K562 (cell line): ENCODE data around the gene SIGLEC11. TPM values are rescaled to one million over a fixed set of nuclear protein-coding genes. Genes with fewer than 3 reads are reported as not detected.

ENCODE experiments used
- ATAC-seq: fragments of 200-7000 bp; cut with Tn5 transposase; 3 replicates; pipeline ENCODE4 v1.9.1; 2020; ENCODE audit warnings: moderate library complexity
- BruUV-seq: library from RNA; stranded (reverse); fragments of 400-500 nt; replicated peaks from 2 replicates; lab custom pipeline; 2021; lab: Mats Ljungman, UMichigan
- CTCF ChIA-PET: fragments of 300-600 bp; formaldehyde crosslinking; extraction: SDS; loops from one replicate; lab custom pipeline; 2021; ENCODE audit warnings: low intra/inter-chr PET ratio; lab: Yijun Ruan, JAX
- POLR2A ChIA-PET: fragments of 300-600, 350-650 bp; sonication (Branson Sonifier 250); formaldehyde crosslinking; extraction: SDS; loops from one replicate; lab custom pipeline; 2021; ENCODE audit warnings: antibody characterized with exemption, inconsistent platforms; lab: Yijun Ruan, JAX
- DNase-seq, 4 experiments: peaks; one replicate each; pipeline versions ENCODE4 v3.0.0 to v3.0.0-alpha.2; 2011 to 2018; ENCODE audit warnings: low spot score in 3 of 4, mixed read lengths in 3 of 4; ENCODE audit errors: extremely low read depth in 1 of 4
- FAIRE-seq: peaks from 2 replicates; lab custom pipeline; 2011; peaks lifted over from hg19 to GRCh38; lab: Jason Lieb, UNC
- H2AFZ ChIP-seq: 2 replicates; pipeline ENCODE4 v1.6.0; 2011; ENCODE audit warnings: low read depth, low read length, control low read depth, inconsistent platforms
- H3K27ac ChIP-seq: fragments of 200-600 bp; 3 replicates; pipeline ENCODE4 v1.8.0; 2011; ENCODE audit warnings: low read depth, mild to moderate bottlenecking, control low read depth, inconsistent platforms, low read length, moderate library complexity, mixed read lengths; ENCODE audit errors: extremely low read depth
- H3K27me3 ChIP-seq, 2 experiments: fragments of 300-600 bp in 1 of 2; 2 replicates in 1 of 2; 3 replicates in 1 of 2; pipeline versions ENCODE4 v1.6.0 to v1.8.0; 2011; ENCODE audit warnings: inconsistent platforms in 2 of 2, low read length in 2 of 2, mild to moderate bottlenecking in 1 of 2, mixed read lengths in 1 of 2, moderate library complexity in 1 of 2; ENCODE audit not compliant: control insufficient read depth in 2 of 2, insufficient read depth in 2 of 2
- H3K36me3 ChIP-seq: fragments of 300-600 bp; 3 replicates; pipeline ENCODE4 v1.8.0; 2011; ENCODE audit warnings: mild to moderate bottlenecking, low read length, inconsistent platforms; ENCODE audit not compliant: control insufficient read depth, insufficient read depth
- H3K4me1 ChIP-seq, 2 experiments: fragments of 200-600 bp in 1 of 2; replicated peaks in 1 of 2; 2 replicates in 1 of 2; 3 replicates in 1 of 2; pipeline versions ENCODE4 v1.5.1 to v1.8.0; 2011; ENCODE audit warnings: inconsistent platforms in 2 of 2, low read length in 2 of 2, mild to moderate bottlenecking in 1 of 2, mixed read lengths in 1 of 2, moderate library complexity in 1 of 2; ENCODE audit not compliant: control insufficient read depth in 2 of 2, insufficient read depth in 2 of 2
- H3K4me2 ChIP-seq: 2 replicates; pipeline ENCODE4 v1.6.1; 2011; ENCODE audit warnings: low read length, control low read depth, inconsistent platforms, mixed read lengths; ENCODE audit not compliant: insufficient read depth
- H3K4me3 ChIP-seq: fragments of 200-600 bp; sonication (generic), shearing (Covaris generic); 2 replicates; pipeline ENCODE4 v1.5.1; 2016; ENCODE audit warnings: control low read depth, inconsistent platforms
- H3K79me2 ChIP-seq: fragments of 200-600 bp; 3 replicates; pipeline ENCODE4 v1.8.0; 2011; ENCODE audit warnings: low read length, inconsistent platforms; ENCODE audit not compliant: control insufficient read depth, insufficient read depth
- H3K9ac ChIP-seq, 2 experiments: 2 replicates each; pipeline versions ENCODE4 v1.6.0 to v1.6.1; 2011; ENCODE audit warnings: low read depth in 2 of 2, low read length in 2 of 2, control low read depth in 1 of 2, inconsistent platforms in 1 of 2, mild to moderate bottlenecking in 1 of 2, mixed read lengths in 1 of 2; ENCODE audit not compliant: insufficient read depth in 1 of 2
- H3K9me1 ChIP-seq: one replicate; pipeline ENCODE4 v1.6.0; 2011; ENCODE audit warnings: inconsistent platforms, mild to moderate bottlenecking, low read length, moderate library complexity; ENCODE audit not compliant: control insufficient read depth, insufficient read depth
- H3K9me3 ChIP-seq: replicated peaks from 2 replicates; pipeline ENCODE4 v1.5.1; 2011; ENCODE audit warnings: low read depth, low read length, inconsistent platforms; ENCODE audit not compliant: control insufficient read depth, insufficient read depth
- H4K20me1 ChIP-seq: replicated peaks from 2 replicates; pipeline ENCODE4 v1.6.1; 2011; ENCODE audit warnings: low read length, inconsistent platforms, mixed read lengths; ENCODE audit not compliant: control insufficient read depth, insufficient read depth
- CCAR2 ChIP-seq: fragments of 200-400 bp; formaldehyde crosslinking; IDR thresholded peaks from 2 replicates; pipeline ENCODE4 v1.6.1; 2017; ENCODE audit warnings: mild to moderate bottlenecking, low read depth, low read length
- SPI1 ChIP-seq: IDR thresholded peaks from 2 replicates; pipeline ENCODE4 v1.6.1; 2011; ENCODE audit warnings: low read depth, low read length, control low read depth, borderline replicate concordance
- ZBED1 ChIP-seq: IDR thresholded peaks from 2 replicates; pipeline ENCODE4 v1.6.1; 2014
- ZNF699 ChIP-seq: fragments of 250-450 bp; sonication (Bioruptor Pico); IDR thresholded peaks from 2 replicates; pipeline ENCODE4 v1.8.0; 2021; ENCODE audit warnings: mild to moderate bottlenecking, moderate library complexity; ENCODE audit not compliant: insufficient replicate concordance
- WGBS: fragments of 100-300 bp; shearing (Covaris generic); methylation state at CpG from one replicate; pipeline ENCODE4 v1.1.6; 2016; ENCODE audit warnings: low coverage, mixed read lengths; ENCODE audit not compliant: insufficient coverage; ENCODE audit errors: missing lambda C conversion rate; 5-methylcytosine and 5-hydroxymethylcytosine counted together
- in situ Hi-C: fragments of 300-500 bp; cut with MboI; formaldehyde crosslinking; loops from 4 replicates; pipeline ENCODE4 v1.15.0; 2018; ENCODE audit warnings: inconsistent platforms, mixed read lengths
- intact Hi-C: fragments of 100-400 bp; cut with micrococcal nuclease; formaldehyde crosslinking; loops from 2 replicates; pipeline ENCODE4 v1.14.2; 2022
- polyA plus RNA-seq, 8 experiments: library from polyadenylated mRNA; depleted of rRNA in 4 of 8; stranded (reverse) in 5 of 8; unstranded in 3 of 8; fragments of >200 nt; fragmentation: Nextera tagmentation in 2 of 8; fragmentation: Illumina TruSeq in 1 of 8; extraction: Ambion mirVana in 2 of 8; extraction: Trizol in 1 of 8; gene quantifications; 2 replicates each; pipeline versions ENCODE4 v1.2.1 to v1.2.3, GENCODE V29; 2011 to 2014; ENCODE audit warnings: inconsistent platforms in 1 of 8, missing spikeins in 1 of 8
- total RNA-seq, 7 experiments: library from RNA; depleted of rRNA in 6 of 7; stranded (reverse); fragments of >200 nt in 6 of 7; fragmentation: Illumina TruSeq in 2 of 7; extraction: Trizol in 2 of 7; gene quantifications; 2 replicates each; pipeline versions ENCODE4 v1.2.1 to v1.2.3, GENCODE V29; 2011 to 2021; ENCODE audit warnings: low replicate concordance in 1 of 7
- TF ChIP-seq, protein P1 (sequence below): fragments of 450-650 bp; IDR thresholded peaks from 2 replicates; pipeline ENCODE4 v1.6.1; 2014; ENCODE audit warnings: low read depth, mild to moderate bottlenecking, moderate library complexity, borderline replicate concordance
- TF ChIP-seq, protein P2 (sequence below): fragments of 450-650 bp; formaldehyde crosslinking; IDR thresholded peaks from 2 replicates; pipeline ENCODE4 v1.4.0; 2022; ENCODE audit warnings: mild to moderate bottlenecking, moderate library complexity
- TF ChIP-seq, protein P3 (sequence below): fragments of 450-650 bp; formaldehyde crosslinking; IDR thresholded peaks from 2 replicates; pipeline ENCODE4 v1.4.0; 2020; ENCODE audit warnings: mild to moderate bottlenecking, mixed read lengths
- TF ChIP-seq, protein P4 (sequence below), 2 experiments: fragments of 450-650 bp in 1 of 2; sonication (generic) in 1 of 2; formaldehyde crosslinking in 1 of 2; IDR thresholded peaks in 1 of 2; conservative IDR thresholded peaks in 1 of 2; 2 replicates each; pipeline versions ENCODE4 v1.6.1 to v1.8.1; 2016 to 2023; ENCODE audit warnings: mild to moderate bottlenecking in 2 of 2, moderate library complexity in 2 of 2, inconsistent platforms in 1 of 2, missing genetic modification reagents in 1 of 2

Gene SIGLEC11
- total and polyA plus RNA-seq, 9 of the 15 experiments (the other 6 are each of a cell fraction or from before 2014, with no cell fraction given) = not detected

DNA sequence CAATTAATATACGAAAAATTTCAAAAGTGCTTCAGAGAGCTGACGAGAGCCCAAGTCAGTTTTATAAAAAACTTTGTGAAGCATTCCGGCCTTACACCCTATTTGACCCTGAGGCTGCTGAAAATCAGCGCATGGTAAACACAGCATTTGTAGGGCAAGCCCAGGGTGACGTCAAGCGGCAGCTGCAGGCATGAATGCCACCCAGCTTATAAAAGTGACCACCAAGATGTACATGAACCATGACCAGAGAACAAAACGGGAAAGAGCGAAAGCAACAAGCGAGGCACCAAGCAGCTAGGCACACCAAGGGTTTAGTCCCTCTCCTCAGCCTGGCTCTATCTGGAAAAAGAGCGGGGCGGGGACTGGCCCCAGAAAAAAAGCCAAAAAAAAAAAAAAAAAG, 6.0 kb downstream of the SIGLEC11 start (continued):
- no peak for TF ChIP-seq ZNF699 (CRISPR knock-in tag)

DNA sequence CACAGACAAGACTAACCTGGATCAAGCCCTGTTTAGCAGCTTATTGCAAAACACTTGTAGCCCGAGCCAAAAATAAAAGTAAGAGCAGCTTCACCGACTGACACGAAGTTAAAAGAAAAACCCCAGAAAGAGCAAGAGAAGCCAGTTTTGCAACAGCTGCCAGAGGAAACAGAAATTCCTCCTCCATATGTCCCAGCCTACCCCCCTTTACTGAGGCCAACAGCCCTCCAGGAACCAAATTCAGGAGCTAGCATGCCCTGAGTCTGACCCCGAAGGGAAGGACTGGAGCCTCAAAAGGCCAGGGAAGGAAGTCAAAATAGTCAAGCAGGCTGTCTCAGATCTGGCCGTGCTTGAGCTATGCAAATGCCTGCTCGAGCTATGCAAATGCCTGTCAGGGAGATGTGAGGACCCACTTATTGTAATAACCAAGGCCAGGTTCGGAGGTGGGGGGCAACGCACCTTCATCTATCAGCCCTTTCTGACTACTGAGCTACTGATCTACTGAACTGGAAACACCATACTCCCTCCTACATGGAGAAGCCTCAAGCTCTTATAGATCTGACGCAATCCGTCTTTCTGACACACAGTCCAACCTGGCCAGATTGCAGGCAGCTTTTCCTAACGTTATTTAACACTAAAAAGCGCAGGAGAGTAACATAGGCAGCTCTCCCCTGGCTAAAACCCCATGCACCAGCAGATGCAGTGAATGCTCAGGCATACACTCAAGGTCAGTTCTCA, 6.7 kb downstream of the SIGLEC11 start:
- H3K27me3 ChIP-seq = no peaks in the 10 kb centered on the region; a peak in 1 of 5 replicates
- peak overlapping the region; percentile 58 for H3K4me2 ChIP-seq
- H3K4me3 ChIP-seq = no peak overlapping the region
- ATAC-seq = peak; percentile 57
- FAIRE-seq = no peak
- no peak overlapping the region; the same call in 2 of the 3 replicates for H3K27ac ChIP-seq
- POLR2A ChIA-PET = interaction anchor here (0.6 to 1.8 kb wide), 9 partner anchors 9 to 81 kb away, joined by 3 to 6 read pairs (median 3); partner anchors contain the start of gene NUP62
- H3K9ac ChIP-seq = peak overlapping the region; percentile 4 to 72; a peak in 1 of 4 replicates
- H3K9me1 ChIP-seq = no peaks in the 10 kb centered on the region
- H4K20me1 ChIP-seq = no peaks in the 10 kb centered on the region
- in situ Hi-C loops = no loop called here
- H3K4me1 ChIP-seq = peaks cover 18 to 29% of the 10 kb centered on the region in 2 experiments; a peak in 4 of 5 replicates
- intact Hi-C loops = no loop called here
- 30% methylated on average over 12 of the region's 12 CpGs for WGBS
- CTCF ChIA-PET = no interaction called here
- peak in 1 of 4 experiments; percentile 20 for DNase-seq
- peak overlapping the region; percentile 76 for H2AFZ ChIP-seq
- no peaks in the 10 kb centered on the region for H3K36me3 ChIP-seq
- no peaks in the 10 kb centered on the region for H3K79me2 ChIP-seq
- H3K9me3 ChIP-seq = no peaks in the 10 kb centered on the region
- no TSS peak for BruUV-seq
- TF ChIP-seq, protein P1, sequence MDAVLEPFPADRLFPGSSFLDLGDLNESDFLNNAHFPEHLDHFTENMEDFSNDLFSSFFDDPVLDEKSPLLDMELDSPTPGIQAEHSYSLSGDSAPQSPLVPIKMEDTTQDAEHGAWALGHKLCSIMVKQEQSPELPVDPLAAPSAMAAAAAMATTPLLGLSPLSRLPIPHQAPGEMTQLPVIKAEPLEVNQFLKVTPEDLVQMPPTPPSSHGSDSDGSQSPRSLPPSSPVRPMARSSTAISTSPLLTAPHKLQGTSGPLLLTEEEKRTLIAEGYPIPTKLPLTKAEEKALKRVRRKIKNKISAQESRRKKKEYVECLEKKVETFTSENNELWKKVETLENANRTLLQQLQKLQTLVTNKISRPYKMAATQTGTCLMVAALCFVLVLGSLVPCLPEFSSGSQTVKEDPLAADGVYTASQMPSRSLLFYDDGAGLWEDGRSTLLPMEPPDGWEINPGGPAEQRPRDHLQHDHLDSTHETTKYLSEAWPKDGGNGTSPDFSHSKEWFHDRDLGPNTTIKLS = no peak
- TF ChIP-seq, protein P2, sequence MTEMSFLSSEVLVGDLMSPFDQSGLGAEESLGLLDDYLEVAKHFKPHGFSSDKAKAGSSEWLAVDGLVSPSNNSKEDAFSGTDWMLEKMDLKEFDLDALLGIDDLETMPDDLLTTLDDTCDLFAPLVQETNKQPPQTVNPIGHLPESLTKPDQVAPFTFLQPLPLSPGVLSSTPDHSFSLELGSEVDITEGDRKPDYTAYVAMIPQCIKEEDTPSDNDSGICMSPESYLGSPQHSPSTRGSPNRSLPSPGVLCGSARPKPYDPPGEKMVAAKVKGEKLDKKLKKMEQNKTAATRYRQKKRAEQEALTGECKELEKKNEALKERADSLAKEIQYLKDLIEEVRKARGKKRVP (CRISPR knock-in tag) = no peak
- TF ChIP-seq ZBED1 (no peak), SPI1 (peak; percentile 53; the same call in 1 of the 2 replicates), CCAR2 (no peak)
- TF ChIP-seq, protein P3, sequence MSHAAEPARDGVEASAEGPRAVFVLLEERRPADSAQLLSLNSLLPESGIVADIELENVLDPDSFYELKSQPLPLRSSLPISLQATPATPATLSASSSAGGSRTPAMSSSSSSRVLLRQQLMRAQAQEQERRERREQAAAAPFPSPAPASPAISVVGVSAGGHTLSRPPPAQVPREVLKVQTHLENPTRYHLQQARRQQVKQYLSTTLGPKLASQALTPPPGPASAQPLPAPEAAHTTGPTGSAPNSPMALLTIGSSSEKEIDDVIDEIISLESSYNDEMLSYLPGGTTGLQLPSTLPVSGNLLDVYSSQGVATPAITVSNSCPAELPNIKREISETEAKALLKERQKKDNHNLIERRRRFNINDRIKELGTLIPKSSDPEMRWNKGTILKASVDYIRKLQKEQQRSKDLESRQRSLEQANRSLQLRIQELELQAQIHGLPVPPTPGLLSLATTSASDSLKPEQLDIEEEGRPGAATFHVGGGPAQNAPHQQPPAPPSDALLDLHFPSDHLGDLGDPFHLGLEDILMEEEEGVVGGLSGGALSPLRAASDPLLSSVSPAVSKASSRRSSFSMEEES (CRISPR knock-in tag) = no peak
- TF ChIP-seq, protein P4, sequence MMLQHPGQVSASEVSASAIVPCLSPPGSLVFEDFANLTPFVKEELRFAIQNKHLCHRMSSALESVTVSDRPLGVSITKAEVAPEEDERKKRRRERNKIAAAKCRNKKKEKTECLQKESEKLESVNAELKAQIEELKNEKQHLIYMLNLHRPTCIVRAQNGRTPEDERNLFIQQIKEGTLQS (IDR thresholded peaks at IDR 0.05) = peak; percentile 50
- TF ChIP-seq, protein P4 (CRISPR knock-in tag; conservative IDR thresholded peaks at IDR 0.05) = no peak
